Caco-2 (cell line): ENCODE data around the gene GDI1. TPM values are rescaled to one million over a fixed set of nuclear protein-coding genes. Genes with fewer than 3 reads are reported as not detected.

Experiments used
- BruUV-seq: library from RNA; stranded (reverse); fragments of 400-500 nt; replicated peaks from 2 replicates; lab custom pipeline; 2021; lab: Mats Ljungman, UMichigan
- CTCF ChIA-PET: fragments of 300-600 bp; sonication (Branson Sonifier 250); formaldehyde crosslinking; loops from one replicate; lab custom pipeline; 2022; ENCODE audit warnings: antibody characterized with exemption; lab: Charles Lee
- POLR2A ChIA-PET: fragments of 300-600 bp; sonication (Branson Sonifier 250); formaldehyde crosslinking; loops from one replicate; lab custom pipeline; 2022; ENCODE audit warnings: antibody characterized with exemption; lab: Charles Lee
- DNase-seq, 2 experiments: peaks; one replicate each; pipeline versions ENCODE4 v3.0.0 to v3.0.0-alpha.2; 2020 to 2022
- H3K27me3 ChIP-seq: replicated peaks from 2 replicates; pipeline ENCODE4 v1.6.0; 2011; ENCODE audit warnings: low read length; ENCODE audit not compliant: control insufficient read depth, insufficient read depth
- H3K36me3 ChIP-seq: 2 replicates; pipeline ENCODE4 v1.5.1; 2011; ENCODE audit warnings: low read length; ENCODE audit not compliant: control insufficient read depth, insufficient read depth
- H3K4me1 ChIP-seq: fragments of 250-450 bp; sonication (Bioruptor Pico); 2 replicates; pipeline ENCODE4 v1.5.1; 2020; ENCODE audit warnings: mild to moderate bottlenecking
- H3K4me3 ChIP-seq: 2 replicates; pipeline ENCODE4 v1.5.1; 2011; ENCODE audit warnings: low read depth, mild to moderate bottlenecking, control low read depth, low read length
- H3K9me3 ChIP-seq: fragments of 250-450 bp; sonication (Bioruptor Pico); 2 replicates; pipeline ENCODE4 v1.5.1; 2020; ENCODE audit warnings: mild to moderate bottlenecking, moderate library complexity
- H3K27ac Mint-ChIP-seq: one replicate; pipeline ENCODE4 v1.8.0; 2022; ENCODE audit warnings: mixed read lengths; ENCODE audit not compliant: unreplicated experiment
- H3K27me3 Mint-ChIP-seq: one replicate; pipeline ENCODE4 v1.8.0; 2022; ENCODE audit warnings: mixed read lengths; ENCODE audit not compliant: insufficient read depth, unreplicated experiment
- H3K36me3 Mint-ChIP-seq: one replicate; pipeline ENCODE4 v1.8.0; 2022; ENCODE audit warnings: mild to moderate bottlenecking, mixed read lengths; ENCODE audit not compliant: insufficient read depth, unreplicated experiment
- H3K4me1 Mint-ChIP-seq: one replicate; pipeline ENCODE4 v1.8.0; 2022; ENCODE audit warnings: low read depth, mixed read lengths; ENCODE audit not compliant: unreplicated experiment
- H3K4me3 Mint-ChIP-seq: one replicate; pipeline ENCODE4 v1.8.0; 2022; ENCODE audit warnings: mild to moderate bottlenecking, moderate library complexity, mixed read lengths; ENCODE audit not compliant: unreplicated experiment
- H3K9me3 Mint-ChIP-seq: one replicate; pipeline ENCODE4 v1.8.0; 2022; ENCODE audit warnings: mixed read lengths; ENCODE audit not compliant: unreplicated experiment
- CTCF ChIP-seq, 2 experiments: fragments of 200-600 bp in 1 of 2; IDR thresholded peaks; 1 replicate in 1 of 2; 2 replicates in 1 of 2; pipeline versions ENCODE4 v1.5.1 to v1.8.0; 2011 to 2022; ENCODE audit warnings: antibody characterized with exemption in 1 of 2, control low read depth in 1 of 2, inconsistent platforms in 1 of 2, low read depth in 1 of 2, low read length in 1 of 2, mild to moderate bottlenecking in 1 of 2, moderate library complexity in 1 of 2; ENCODE audit not compliant: insufficient read depth in 1 of 2, severe bottlenecking in 1 of 2, unreplicated experiment in 1 of 2
- intact Hi-C: fragments of 100-400 bp; cut with micrococcal nuclease; formaldehyde crosslinking; loops from one replicate; pipeline ENCODE4 v1.10.0; 2022; ENCODE audit not compliant: unreplicated experiment
- total RNA-seq: library from RNA; stranded (reverse); gene quantifications from 2 replicates; pipeline ENCODE4 v1.2.3, GENCODE V29; 2022

Gene GDI1
- total RNA-seq, 1 experiment from 2014 or later = 68.7 TPM

GRCh38 chrX:154460326-154460725 is 23.4 kb downstream of the GDI1 start:
- CTCF ChIA-PET = no interaction called here
- BruUV-seq = no TSS peak
- Mint-ChIP-seq H3K27ac (no peak overlapping the region), H3K36me3 (peaks cover 25% of the 10 kb centered on the region), H3K9me3 (no peaks in the 10 kb centered on the region), H3K4me1 (no peaks in the 10 kb centered on the region), H3K27me3 (no peaks in the 10 kb centered on the region), H3K4me3 (peak overlapping the region; percentile 71)
- Histone ChIP-seq H3K27me3 (no peaks in the 10 kb centered on the region), H3K4me3 (no peak overlapping the region), H3K36me3 (no peaks in the 10 kb centered on the region), H3K9me3 (no peaks in the 10 kb centered on the region), H3K4me1 (no peaks in the 10 kb centered on the region)
- no peak for DNase-seq
- POLR2A ChIA-PET = no interaction called here
- intact Hi-C loops = no loop called here
- no peak for TF ChIP-seq CTCF (IDR thresholded peaks at IDR 0.05; ENCODE audit: insufficient read depth in 1 of 2, low read depth in 1 of 2, low read length in 1 of 2, severe bottlenecking in 1 of 2, unreplicated experiment in 1 of 2)

- Histone ChIP-seq H3K4me3 (no peak overlapping the region), H3K4me1 (no peaks in the 10 kb centered on the region), H3K36me3 (no peaks in the 10 kb centered on the region), H3K27me3 (no peaks in the 10 kb centered on the region), H3K9me3 (no peaks in the 10 kb centered on the region)
- TF ChIP-seq CTCF (IDR thresholded peaks at IDR 0.05; ENCODE audit: insufficient read depth in 1 of 2, low read depth in 1 of 2, low read length in 1 of 2, severe bottlenecking in 1 of 2, unreplicated experiment in 1 of 2) = no peak
- no peak for DNase-seq
- Mint-ChIP-seq H3K4me3 (no peak overlapping the region), H3K36me3 (peaks cover 20% of the 10 kb centered on the region), H3K27ac (no peak overlapping the region), H3K4me1 (no peaks in the 10 kb centered on the region), H3K9me3 (no peaks in the 10 kb centered on the region), H3K27me3 (no peaks in the 10 kb centered on the region)
- no TSS peak for BruUV-seq
- intact Hi-C loops = no loop called here
- ChIA-PET POLR2A (no interaction called here), CTCF (no interaction called here)
Measured at GRCh38 chrX:154462396-154462795, 25.4 kb downstream of the GDI1 start.

- H3K4me3 Mint-ChIP-seq = no peak overlapping the region
- no peaks in the 10 kb centered on the region for H3K9me3 Mint-ChIP-seq
- BruUV-seq = no TSS peak
- Histone ChIP-seq H3K4me3 (no peak overlapping the region), H3K27me3 (no peaks in the 10 kb centered on the region), H3K36me3 (no peaks in the 10 kb centered on the region), H3K4me1 (no peaks in the 10 kb centered on the region), H3K9me3 (no peaks in the 10 kb centered on the region)
- H3K27ac Mint-ChIP-seq = no peak overlapping the region
- no peak for TF ChIP-seq CTCF (IDR thresholded peaks at IDR 0.05; ENCODE audit: insufficient read depth in 1 of 2, low read depth in 1 of 2, low read length in 1 of 2, severe bottlenecking in 1 of 2, unreplicated experiment in 1 of 2)
- POLR2A ChIA-PET = no interaction called here
- H3K4me1 Mint-ChIP-seq = no peaks in the 10 kb centered on the region
- peaks cover 16% of the 10 kb centered on the region for H3K36me3 Mint-ChIP-seq
- DNase-seq = no peak
- intact Hi-C loops = no loop called here
- CTCF ChIA-PET = no interaction called here
- H3K27me3 Mint-ChIP-seq = no peaks in the 10 kb centered on the region
Measured at GRCh38 chrX:154463611-154464220, 26.8 kb downstream of the GDI1 start.
